Mucosa of rectum (tissue), 2 donors: ENCODE data around the gene SLC15A1.
A peak's percentile ranks its signal among the peaks of the same experiment; 100 is the strongest.

ENCODE experiments used
- H3K27ac ChIP-seq, 2 donors: one replicate each; pipeline ENCODE4 v1.7.0; 2013; ENCODE audit warnings: inconsistent platforms in 2 of 2, low read depth in 2 of 2, low read length in 2 of 2
- H3K27me3 ChIP-seq, 2 donors: one replicate each; pipeline ENCODE4 v1.7.0; 2013; ENCODE audit warnings: low read length in 2 of 2; ENCODE audit not compliant: control insufficient read depth in 2 of 2, insufficient read depth in 2 of 2
- H3K36me3 ChIP-seq, 2 donors: one replicate each; pipeline ENCODE4 v1.7.0; 2013; ENCODE audit warnings: low read length in 2 of 2; ENCODE audit not compliant: control insufficient read depth in 2 of 2, insufficient read depth in 2 of 2
- H3K4me1 ChIP-seq, 2 donors: one replicate each; pipeline ENCODE4 v1.7.0; 2013; ENCODE audit warnings: low read length in 2 of 2, mild to moderate bottlenecking in 1 of 2; ENCODE audit not compliant: control insufficient read depth in 2 of 2, insufficient read depth in 2 of 2
- H3K4me3 ChIP-seq, 2 donors: one replicate each; pipeline ENCODE4 v1.7.0; 2013; ENCODE audit warnings: low read length in 2 of 2
- H3K9ac ChIP-seq, 2 donors: one replicate each; pipeline ENCODE4 v1.7.0; 2013; ENCODE audit warnings: low read length in 2 of 2, low read depth in 1 of 2, mild to moderate bottlenecking in 1 of 2
- H3K9me3 ChIP-seq, 2 donors: one replicate each; pipeline ENCODE4 v1.7.0; 2013; ENCODE audit warnings: low read length in 2 of 2; ENCODE audit not compliant: control insufficient read depth in 2 of 2
- donor health status: healthy.
- donor health status: Normal muscosa, but diverticular disease.

SLC15A1 gene

DNA sequence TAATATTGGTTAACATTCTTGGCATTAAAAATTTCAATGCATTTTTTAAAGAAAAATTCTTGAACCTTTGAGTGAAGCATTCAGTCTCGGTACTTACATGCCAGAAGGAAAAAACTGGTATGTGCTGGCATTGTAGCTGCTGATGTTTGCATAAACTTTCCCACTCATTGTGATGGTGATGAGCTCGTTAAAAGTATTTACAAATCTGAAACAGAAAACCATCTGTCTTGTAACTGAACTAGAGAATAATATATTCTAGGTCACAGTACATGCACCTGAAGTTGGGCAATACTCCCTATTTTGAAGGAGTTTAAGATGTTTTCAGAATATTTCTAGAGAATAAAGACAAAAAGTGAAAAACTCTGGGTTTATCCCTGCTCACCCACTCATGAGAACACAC, 64.1 kb downstream of the SLC15A1 start:
- Histone ChIP-seq H3K27me3 (peaks cover 0 to 4% of the 10 kb centered on the region in 2 donors), H3K9ac (no peak overlapping the region), H3K36me3 (no peaks in the 10 kb centered on the region), H3K4me1 (no peaks in the 10 kb centered on the region), H3K27ac (no peak overlapping the region), H3K4me3 (no peak overlapping the region), H3K9me3 (no peaks in the 10 kb centered on the region)

DNA sequence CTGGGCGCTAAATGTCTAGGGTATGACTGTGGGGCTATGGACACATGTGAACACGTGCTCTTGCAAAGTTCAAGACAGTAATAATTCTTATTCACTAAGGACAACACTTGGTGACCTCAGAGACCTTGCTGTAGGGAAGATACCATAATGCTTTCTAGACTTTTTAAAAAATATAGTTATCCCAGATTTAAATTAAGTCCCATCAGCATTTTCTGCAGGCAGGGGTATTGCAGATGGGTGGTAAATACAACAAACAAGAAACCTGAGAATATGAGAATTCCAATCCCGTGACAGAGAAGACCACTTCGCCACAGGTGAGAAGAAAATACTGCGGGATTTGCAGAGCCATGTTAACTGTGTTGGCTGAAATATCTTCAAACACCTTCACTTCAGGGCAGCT, 65.2 kb downstream of the SLC15A1 start:
- Histone ChIP-seq H3K27me3 (peaks cover 0 to 4% of the 10 kb centered on the region in 2 donors), H3K4me3 (no peak overlapping the region), H3K9ac (no peak overlapping the region), H3K36me3 (no peaks in the 10 kb centered on the region), H3K27ac (no peak overlapping the region), H3K4me1 (no peaks in the 10 kb centered on the region), H3K9me3 (no peaks in the 10 kb centered on the region)

DNA sequence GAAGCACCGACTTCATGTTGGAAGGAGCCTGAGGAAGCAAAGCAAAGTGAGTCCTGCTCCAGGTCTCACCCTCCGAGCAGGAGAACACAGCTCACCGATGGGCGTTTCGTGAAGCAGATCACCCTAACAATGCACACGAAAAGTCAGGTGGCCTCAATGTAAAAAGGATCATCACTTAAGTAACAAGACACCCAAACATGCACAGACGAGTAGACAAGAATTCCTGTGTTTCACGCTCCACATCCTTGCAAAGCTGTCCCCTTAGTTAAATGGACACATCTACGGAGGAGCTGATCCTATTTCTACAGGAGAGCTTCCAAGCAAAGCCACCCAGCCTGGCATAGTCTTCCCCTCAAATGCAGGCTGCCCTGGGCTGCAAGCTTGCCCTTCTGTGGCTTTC, 66.2 kb downstream of the SLC15A1 start:
- Histone ChIP-seq H3K9me3 (no peaks in the 10 kb centered on the region), H3K36me3 (no peaks in the 10 kb centered on the region), H3K27me3 (peaks cover 0 to 4% of the 10 kb centered on the region in 2 donors), H3K9ac (no peak overlapping the region), H3K4me3 (no peak overlapping the region), H3K27ac (no peak overlapping the region), H3K4me1 (no peaks in the 10 kb centered on the region)

DNA sequence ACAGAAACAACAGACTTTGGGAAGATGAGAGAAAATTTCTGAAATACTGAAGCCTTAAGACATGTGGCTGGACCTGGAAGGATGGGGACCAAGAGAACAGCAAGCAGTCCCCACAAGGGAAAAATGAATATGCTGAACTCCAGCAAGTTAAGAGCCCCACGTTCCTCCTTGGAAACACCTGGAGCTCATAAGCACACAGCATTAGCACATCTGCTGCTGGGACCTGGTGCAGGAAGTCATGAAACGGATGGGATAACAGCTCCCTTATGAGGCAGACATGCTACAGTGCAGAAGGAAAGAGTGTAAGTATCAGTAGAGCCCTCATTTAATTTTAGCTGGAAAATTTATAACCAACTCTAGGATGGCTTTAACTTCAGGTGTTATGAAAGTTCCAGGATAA, 67.3 kb downstream of the SLC15A1 start:
- H3K27ac ChIP-seq, result no peak overlapping the region
- H3K36me3 ChIP-seq, result no peaks in the 10 kb centered on the region
- H3K27me3 ChIP-seq, result peaks cover 0 to 4% of the 10 kb centered on the region in 2 donors
- H3K4me3 ChIP-seq, result no peak overlapping the region
- no peaks in the 10 kb centered on the region for H3K4me1 ChIP-seq
- no peaks in the 10 kb centered on the region for H3K9me3 ChIP-seq
- no peak overlapping the region for H3K9ac ChIP-seq

DNA sequence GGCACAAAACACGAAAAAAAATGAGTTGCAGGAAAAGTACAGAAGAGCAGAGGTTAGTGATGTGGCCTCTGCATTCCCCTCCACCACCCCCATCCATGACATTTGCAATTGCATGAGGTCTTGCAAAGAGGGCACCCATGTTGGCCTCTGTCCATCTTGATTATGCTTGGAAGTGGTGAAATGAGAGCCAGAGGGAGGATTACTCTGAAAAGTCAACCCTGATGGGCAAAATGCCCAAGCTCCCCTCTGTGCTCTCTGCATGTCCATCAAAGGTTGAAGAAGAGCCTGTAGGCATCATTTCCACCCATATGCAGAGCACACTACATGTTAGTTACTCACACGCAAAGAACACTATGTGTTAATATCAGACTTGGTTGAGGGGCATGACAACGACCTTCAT, 71.4 kb downstream of the SLC15A1 start:
- Histone ChIP-seq H3K36me3 (no peaks in the 10 kb centered on the region), H3K4me1 (no peaks in the 10 kb centered on the region), H3K27me3 (no peaks in the 10 kb centered on the region), H3K4me3 (no peak overlapping the region), H3K27ac (no peak overlapping the region), H3K9me3 (no peaks in the 10 kb centered on the region), H3K9ac (no peak overlapping the region)

DNA sequence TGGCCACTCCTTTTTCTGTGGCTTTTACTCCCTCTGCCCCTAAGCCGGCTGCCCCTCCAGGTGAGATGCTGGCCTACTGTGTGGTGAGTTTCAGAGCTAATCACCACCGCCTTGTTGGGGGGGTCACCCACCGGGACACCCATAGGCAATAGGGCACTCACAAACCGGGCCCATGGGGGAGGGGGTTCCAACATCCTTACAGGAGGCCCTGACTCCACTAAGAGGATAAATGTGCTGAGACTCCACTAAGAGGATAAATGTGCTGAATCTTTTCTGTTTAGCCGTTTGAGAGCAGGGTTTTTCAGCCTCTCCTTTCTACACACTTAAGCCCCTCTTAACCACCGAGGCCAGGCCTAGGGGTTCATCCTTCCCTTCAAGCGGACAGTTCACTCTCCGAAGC, 73.7 kb downstream of the SLC15A1 start:
- Histone ChIP-seq H3K9me3 (no peaks in the 10 kb centered on the region), H3K27me3 (no peaks in the 10 kb centered on the region), H3K36me3 (no peaks in the 10 kb centered on the region), H3K27ac (no peak overlapping the region), H3K9ac (no peak overlapping the region), H3K4me3 (no peak overlapping the region), H3K4me1 (no peaks in the 10 kb centered on the region)

DNA sequence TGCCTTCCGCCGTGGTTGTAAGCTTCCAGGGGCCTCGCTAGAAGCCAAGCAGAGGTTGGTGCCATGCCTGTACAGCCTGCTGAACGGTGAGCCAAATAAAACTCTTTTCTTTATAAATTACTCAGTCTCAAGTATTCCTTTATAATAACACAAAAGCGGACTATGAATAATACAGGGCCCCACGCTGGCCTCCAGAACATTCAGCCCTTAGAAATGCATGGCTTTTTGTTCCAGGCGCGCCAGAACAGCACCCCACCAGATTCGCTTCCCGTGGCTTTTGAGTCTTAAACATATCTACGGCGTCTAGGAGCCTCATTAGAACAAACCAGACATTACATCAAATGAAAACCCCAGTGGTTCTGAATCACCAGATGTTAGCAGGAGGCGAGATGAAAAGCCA, 75.1 kb downstream of the SLC15A1 start:
- Histone ChIP-seq H3K36me3 (no peaks in the 10 kb centered on the region), H3K4me1 (peaks cover 4 to 10% of the 10 kb centered on the region in 2 donors), H3K4me3 (no peak overlapping the region), H3K9me3 (no peaks in the 10 kb centered on the region), H3K9ac (no peak overlapping the region), H3K27ac (no peak overlapping the region), H3K27me3 (no peaks in the 10 kb centered on the region)

DNA sequence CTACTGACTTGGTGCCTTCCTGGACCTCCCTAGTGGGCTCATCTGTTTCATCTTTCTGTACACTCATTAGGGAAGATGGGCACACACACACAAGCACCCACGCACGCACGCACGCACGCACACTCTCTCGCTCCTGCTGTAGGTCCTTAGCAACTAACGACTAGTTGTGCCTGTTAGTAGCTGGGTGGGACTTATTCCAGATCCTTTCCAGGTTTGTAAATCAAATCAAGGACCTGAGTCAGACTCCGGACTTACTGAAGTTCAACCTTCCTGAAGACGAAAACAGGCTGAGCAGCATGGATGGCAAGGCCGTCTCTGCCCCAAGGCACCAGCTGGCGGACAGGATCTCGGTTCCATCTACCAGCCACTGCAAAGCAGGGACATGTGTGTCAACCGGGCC, 76.2 kb downstream of the SLC15A1 start:
- H3K9me3 ChIP-seq, result no peaks in the 10 kb centered on the region
- H3K27me3 ChIP-seq, result no peaks in the 10 kb centered on the region
- H3K9ac ChIP-seq, result no peak overlapping the region
- H3K4me3 ChIP-seq, result no peak overlapping the region
- H3K27ac ChIP-seq, result no peak overlapping the region
- no peaks in the 10 kb centered on the region for H3K36me3 ChIP-seq
- peaks cover 4 to 15% of the 10 kb centered on the region in 2 donors for H3K4me1 ChIP-seq

DNA sequence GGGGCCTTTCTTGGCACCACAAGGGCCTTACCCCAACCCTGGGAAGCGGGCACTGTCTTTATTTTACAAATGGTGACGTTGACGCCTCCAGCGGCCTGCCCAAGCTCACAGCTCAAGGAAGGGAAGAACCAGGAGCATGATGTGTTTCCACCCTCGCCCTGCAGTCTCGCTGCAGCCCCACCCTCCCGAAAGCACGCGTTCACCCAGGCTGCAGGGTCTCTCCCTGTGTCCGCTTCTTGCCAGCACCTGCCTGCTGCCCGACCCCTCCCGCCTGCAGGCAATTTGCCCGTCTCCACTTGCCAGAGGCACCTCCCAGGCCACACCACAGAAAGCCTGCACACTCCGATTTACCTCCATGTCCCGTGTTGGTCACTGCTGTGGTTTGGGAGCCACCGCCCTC, 76.6 kb downstream of the SLC15A1 start:
- H3K9me3 ChIP-seq, result no peaks in the 10 kb centered on the region
- no peak overlapping the region for H3K4me3 ChIP-seq
- no peak overlapping the region for H3K27ac ChIP-seq
- peaks cover 4 to 15% of the 10 kb centered on the region in 2 donors for H3K4me1 ChIP-seq
- no peak overlapping the region for H3K9ac ChIP-seq
- H3K36me3 ChIP-seq, result no peaks in the 10 kb centered on the region
- H3K27me3 ChIP-seq, result no peaks in the 10 kb centered on the region

DNA sequence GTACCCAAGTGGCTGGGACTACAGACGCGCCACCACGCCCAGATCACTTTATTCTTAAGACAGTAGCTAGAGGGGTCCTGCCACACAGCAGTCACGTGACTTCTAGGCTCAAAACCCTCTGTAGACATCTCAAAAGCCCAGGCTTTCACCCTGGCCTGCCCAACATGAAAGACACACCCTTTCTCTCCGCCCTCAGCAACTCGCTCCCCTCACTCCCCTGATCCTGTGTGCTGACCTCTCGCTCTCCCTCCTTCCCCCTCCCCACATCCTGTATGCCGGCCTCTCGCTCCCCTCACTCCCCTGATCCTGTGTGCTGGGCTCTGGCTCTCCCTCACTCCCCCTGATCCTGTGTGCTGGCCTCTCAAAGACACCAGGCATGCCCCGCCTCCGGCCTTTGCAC, 77.4 kb downstream of the SLC15A1 start:
- Histone ChIP-seq H3K9ac (no peak overlapping the region), H3K9me3 (no peaks in the 10 kb centered on the region), H3K27me3 (no peaks in the 10 kb centered on the region), H3K36me3 (no peaks in the 10 kb centered on the region), H3K27ac (no peak overlapping the region), H3K4me1 (peaks cover 4 to 15% of the 10 kb centered on the region in 2 donors), H3K4me3 (no peak overlapping the region)

DNA sequence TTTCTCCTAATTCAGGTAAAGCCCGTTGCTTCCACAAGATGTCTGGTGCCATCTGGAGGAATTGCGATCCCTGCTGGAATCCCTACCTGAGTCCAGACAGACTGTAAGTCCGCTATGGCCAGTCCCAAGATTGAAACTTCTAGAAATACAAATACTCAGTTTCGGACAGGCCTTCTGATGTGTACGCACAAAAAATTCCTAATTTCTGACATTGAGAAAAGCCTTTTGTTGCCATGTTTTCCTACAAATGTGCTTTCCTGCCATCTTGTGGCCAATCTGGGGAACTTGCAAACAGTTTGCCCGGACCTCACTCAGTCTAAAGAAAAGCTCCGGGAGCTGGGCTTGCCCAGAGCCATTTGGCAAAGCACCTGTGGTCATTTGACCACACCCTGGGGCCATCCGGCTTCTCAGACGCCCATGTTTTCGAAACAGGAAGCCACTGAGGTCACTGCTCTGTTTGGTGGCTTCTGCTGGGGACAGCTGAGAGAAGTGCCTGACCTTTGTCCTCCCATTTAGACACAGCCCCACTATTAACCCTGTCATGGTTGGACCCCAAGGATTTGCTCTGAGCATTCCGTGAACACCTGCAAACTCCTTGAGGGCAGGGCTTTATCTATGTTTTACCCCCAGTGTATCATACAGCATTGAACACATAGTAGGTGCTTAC, 79.4 kb downstream of the SLC15A1 start:
- Histone ChIP-seq H3K27ac (no peak overlapping the region), H3K4me1 (peaks cover 4 to 15% of the 10 kb centered on the region in 2 donors), H3K4me3 (peak overlapping the region; percentile 4 to 41), H3K27me3 (no peaks in the 10 kb centered on the region), H3K36me3 (no peaks in the 10 kb centered on the region), H3K9me3 (no peaks in the 10 kb centered on the region), H3K9ac (no peak overlapping the region)
